GM08714 (cell line): ENCODE data around the gene TMEM18.

Source experiments
- H3K4me3 ChIP-seq: fragments of 200-500 bp; sonication (Bioruptor generic); 2 replicates; pipeline ENCODE4 v1.5.1; 2014; ENCODE audit warnings: mild to moderate bottlenecking, low read length, inconsistent platforms
- ZNF274 ChIP-seq: IDR thresholded peaks from 2 replicates; pipeline ENCODE4 v1.6.1; 2012; ENCODE audit warnings: mild to moderate bottlenecking, low read depth, low read length

TMEM18 gene

GRCh38 chr2:670637-671036 is 6.6 kb downstream of the TMEM18 start:
- TF ChIP-seq ZNF274, result no peak
- H3K4me3 ChIP-seq, result no peak overlapping the region

DNA sequence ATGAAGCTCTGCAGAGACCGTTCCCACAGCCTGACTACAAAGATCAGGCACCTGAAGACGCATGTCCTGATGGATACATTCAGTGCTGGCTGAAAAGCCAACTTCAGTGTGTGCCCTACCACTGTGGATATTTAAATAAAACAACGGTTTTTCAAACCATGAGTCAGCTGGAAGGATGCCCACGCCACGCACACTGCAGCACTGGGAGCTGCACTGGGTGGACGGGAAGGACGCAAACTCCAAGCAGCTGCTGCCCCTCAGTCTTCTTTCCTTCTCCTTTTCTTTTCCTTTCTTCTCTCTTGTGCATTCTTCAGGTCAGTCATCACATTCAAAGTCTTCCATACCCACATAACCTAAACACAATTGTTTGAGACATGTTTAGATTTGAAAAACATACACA is 7.9 kb downstream of the TMEM18 start:
- no peak for TF ChIP-seq ZNF274
- H3K4me3 ChIP-seq, result no peak overlapping the region

DNA sequence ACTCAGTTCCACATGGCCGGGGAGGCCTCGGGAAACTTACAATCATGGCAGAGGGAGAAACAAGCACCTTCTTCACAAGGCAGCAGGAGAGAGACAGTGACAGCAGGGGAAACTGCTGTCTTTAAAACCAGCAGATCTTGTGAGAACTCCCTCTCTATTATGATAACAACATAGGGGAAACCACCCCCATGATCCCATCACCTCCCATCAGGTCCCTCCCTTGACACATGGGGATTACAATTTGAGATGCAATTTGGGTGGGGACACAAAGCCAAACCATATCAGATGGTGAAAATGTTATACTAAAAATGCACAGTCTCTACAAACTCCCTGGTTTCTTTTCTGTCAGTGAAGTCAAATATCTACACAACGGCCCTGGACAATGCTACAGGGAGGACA is 9.2 kb downstream of the TMEM18 start:
- no peak overlapping the region for H3K4me3 ChIP-seq
- TF ChIP-seq ZNF274, result no peak

- TF ChIP-seq ZNF274, result no peak
- H3K4me3 ChIP-seq, result no peak overlapping the region
Measured at GRCh38 chr2:667332-667999, 9.7 kb downstream of the TMEM18 start.

- TF ChIP-seq ZNF274, result no peak
- H3K4me3 ChIP-seq, result no peak overlapping the region
Measured at GRCh38 chr2:666441-666840, 10.8 kb downstream of the TMEM18 start.

DNA sequence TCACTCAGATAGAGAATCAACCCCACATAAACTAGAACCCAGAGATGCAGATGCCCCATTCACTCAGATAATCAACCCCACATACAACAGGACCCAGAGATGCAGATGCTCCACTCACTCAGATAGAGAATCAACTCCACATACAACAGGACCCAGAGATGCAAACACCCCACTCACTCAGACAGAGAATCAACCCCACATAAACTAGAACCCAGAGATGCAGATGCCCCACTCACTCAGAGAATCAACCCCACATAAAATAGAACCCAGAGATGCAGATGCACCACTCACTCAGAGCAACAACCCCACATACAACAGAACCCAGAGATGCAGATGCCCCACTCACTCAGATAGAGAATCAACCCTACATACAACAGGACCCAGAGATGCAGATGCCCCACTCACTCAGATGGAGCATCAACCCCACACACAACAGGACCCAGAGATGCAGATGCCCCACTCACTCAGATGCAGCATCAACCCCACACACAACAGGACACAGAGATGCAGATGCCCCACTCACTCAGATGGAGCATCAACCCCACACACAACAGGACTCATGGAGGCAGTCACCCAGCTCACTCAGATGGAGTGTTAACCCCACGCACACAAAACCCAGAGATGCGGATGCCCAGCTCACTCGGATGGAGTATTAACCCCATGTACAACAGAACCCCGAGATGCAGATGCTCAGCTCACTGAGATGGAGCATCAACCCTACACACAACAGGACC is 11.7 kb downstream of the TMEM18 start:
- H3K4me3 ChIP-seq, result no peak overlapping the region

GRCh38 chr2:664063-664462 is 13.1 kb downstream of the TMEM18 start:
- no peak overlapping the region for H3K4me3 ChIP-seq
- no peak for TF ChIP-seq ZNF274

More for the DNA sequence above, 11.7 kb downstream of the TMEM18 start:
- no peak for TF ChIP-seq ZNF274

DNA sequence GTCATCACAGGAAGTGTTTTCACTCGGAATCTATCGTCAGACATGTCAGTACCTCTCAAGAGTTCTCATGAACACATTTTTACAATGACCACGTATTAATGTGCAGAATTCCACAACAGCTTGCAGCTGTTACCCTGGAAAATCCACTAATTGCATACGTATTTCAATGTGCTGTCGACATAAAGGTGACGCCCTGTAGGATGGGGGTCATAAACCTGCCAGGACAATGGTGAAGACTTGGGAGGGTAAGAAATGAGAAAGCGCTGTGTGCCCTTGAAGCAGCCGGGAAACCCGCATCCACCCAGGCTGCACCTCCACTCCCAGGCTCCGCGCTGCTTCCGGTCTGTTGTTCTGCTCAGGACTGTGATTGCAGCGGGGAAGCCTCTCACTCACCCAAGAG is 14.0 kb downstream of the TMEM18 start:
- no peak for TF ChIP-seq ZNF274
- no peak overlapping the region for H3K4me3 ChIP-seq

GRCh38 chr2:661360-661635 is 15.9 kb downstream of the TMEM18 start:
- H3K4me3 ChIP-seq, result no peak overlapping the region
- TF ChIP-seq ZNF274, result no peak

- TF ChIP-seq ZNF274, result no peak
- H3K4me3 ChIP-seq, result no peak overlapping the region
Measured at GRCh38 chr2:660586-661359, 16.4 kb downstream of the TMEM18 start.

DNA sequence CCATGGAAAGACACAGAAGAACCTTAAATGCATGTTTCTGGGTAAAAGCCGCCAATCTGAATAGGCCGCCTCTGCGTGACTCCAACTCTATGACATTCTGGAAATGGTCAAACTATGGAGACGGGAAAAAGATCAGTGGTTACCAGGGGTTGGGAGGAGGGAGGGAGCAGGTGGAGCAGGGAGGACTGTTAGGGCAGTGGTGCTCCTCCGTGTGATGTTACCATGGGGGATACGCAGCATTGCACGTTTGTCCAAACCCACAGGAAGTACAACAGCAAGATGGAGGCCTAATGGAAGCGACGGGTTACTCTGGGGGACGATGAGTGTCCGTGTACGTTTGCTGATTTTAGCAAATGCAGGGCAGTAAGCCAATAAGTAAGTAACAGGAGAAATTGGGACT is 17.2 kb downstream of the TMEM18 start:
- TF ChIP-seq ZNF274, result no peak
- no peak overlapping the region for H3K4me3 ChIP-seq

- no peak overlapping the region for H3K4me3 ChIP-seq
Measured at GRCh38 chr2:658426-658825, 18.8 kb downstream of the TMEM18 start.

DNA sequence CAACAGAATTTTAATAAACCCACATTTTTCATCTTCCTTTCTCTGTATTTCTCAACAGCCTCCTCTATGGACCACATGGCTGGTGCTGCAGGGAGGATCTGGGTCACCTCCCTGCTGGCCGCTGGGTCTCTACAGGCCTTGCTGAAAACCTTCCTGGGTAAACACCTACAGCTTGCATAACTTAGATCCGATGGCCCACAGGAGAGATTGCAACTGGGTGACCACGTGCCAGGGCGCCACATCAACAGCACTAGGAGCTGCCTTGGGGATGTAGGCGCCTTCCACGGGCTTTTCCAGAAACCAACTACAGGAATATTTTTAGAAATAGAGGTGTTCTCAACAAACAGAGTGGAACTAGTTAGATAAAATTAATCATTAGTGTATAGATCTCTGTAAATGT is 19.4 kb downstream of the TMEM18 start:
- H3K4me3 ChIP-seq, result no peak overlapping the region
- no peak for TF ChIP-seq ZNF274

More at GRCh38 chr2:658426-658825, 18.8 kb downstream of the TMEM18 start:
- TF ChIP-seq ZNF274, result no peak

DNA sequence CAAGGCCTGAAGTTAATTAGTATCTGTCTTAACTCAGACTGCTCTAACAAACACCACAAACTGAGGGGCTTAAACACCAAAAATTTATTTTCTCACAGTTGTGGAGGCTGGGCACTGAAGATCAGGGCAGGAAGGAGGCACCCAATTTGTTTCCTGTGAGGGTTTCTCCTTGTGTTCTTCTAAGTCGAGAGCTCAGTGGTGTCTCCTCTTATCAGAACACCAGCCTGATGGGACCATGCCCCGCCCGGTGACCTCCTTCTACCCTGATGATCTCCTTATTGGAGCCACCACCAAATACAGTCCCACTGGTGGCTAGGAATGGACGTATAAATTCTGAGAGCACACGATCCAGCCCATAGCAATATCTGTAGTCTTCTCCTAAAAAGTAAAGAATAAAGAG is 20.5 kb downstream of the TMEM18 start:
- no peak for TF ChIP-seq ZNF274
- no peak overlapping the region for H3K4me3 ChIP-seq

DNA sequence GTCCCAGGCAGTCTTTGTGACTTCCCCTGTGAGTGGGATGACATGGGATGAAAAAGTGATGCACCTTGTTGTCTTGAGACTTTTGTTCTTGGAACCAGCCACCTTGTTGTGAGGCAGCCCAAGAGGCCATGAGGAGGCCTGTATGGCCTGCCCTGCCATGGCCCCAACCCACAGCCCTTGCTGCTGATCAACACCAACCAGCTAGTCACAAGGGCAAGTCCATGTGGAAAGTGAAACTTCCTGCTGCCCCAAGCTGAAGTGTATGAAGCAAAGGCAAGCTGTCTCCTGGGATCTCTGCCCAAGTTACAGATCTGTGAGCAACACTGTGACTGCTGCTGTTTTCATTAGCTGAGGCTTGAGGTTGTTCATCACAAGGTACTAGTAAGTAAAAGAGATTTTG is 21.6 kb downstream of the TMEM18 start:
- TF ChIP-seq ZNF274, result no peak
- H3K4me3 ChIP-seq, result no peak overlapping the region
